SH-SY5Y (cell line): ENCODE measurements around the gene HMHB1.

Experiments used
- GATA2 ChIP-seq: IDR thresholded peaks from 2 replicates; pipeline ENCODE4 v1.6.1; 2011; ENCODE audit warnings: mild to moderate bottlenecking, low read depth, low read length
- GATA3 ChIP-seq: IDR thresholded peaks from 2 replicates; pipeline ENCODE4 v1.6.1; 2011; ENCODE audit warnings: low read depth, mild to moderate bottlenecking, low read length, moderate library complexity

- TF ChIP-seq GATA2 (no peak), GATA3 (no peak)
Observed at GRCh38 chr5:143865426-143866025, 53.6 kb downstream of the HMHB1 start.
